H9 (cell line): ENCODE data around the gene SEZ6. TPM values are rescaled to one million over a fixed set of nuclear protein-coding genes. Genes with fewer than 3 reads are reported as not detected.
A peak's percentile ranks its signal among the peaks of the same experiment; 100 is the strongest.

Source experiments
- DNase-seq: peaks from one replicate; pipeline ENCODE4 v3.0.0-alpha.2; 2017
- H2AFZ ChIP-seq: one replicate; pipeline ENCODE4 v1.6.1; 2013; ENCODE audit warnings: mild to moderate bottlenecking, low read length, control low read depth, moderate library complexity
- H2AK5ac ChIP-seq: 2 replicates; pipeline ENCODE4 v1.6.1; 2013; ENCODE audit warnings: low read length, control low read depth, mixed read lengths; ENCODE audit not compliant: insufficient read length
- H2BK120ac ChIP-seq: one replicate; pipeline ENCODE4 v1.6.1; 2013; ENCODE audit warnings: low read depth, mild to moderate bottlenecking, low read length, control low read depth, inconsistent platforms; ENCODE audit not compliant: poor library complexity, severe bottlenecking
- H2BK12ac ChIP-seq: 2 replicates; pipeline ENCODE4 v1.6.1; 2013; ENCODE audit warnings: low read length, control low read depth, mixed read lengths, low read depth; ENCODE audit not compliant: insufficient read length
- H2BK15ac ChIP-seq: 2 replicates; pipeline ENCODE4 v1.6.1; 2013; ENCODE audit warnings: low read depth, low read length, control low read depth
- H2BK20ac ChIP-seq: one replicate; pipeline ENCODE4 v1.6.1; 2013; ENCODE audit warnings: low read depth, mild to moderate bottlenecking, low read length, control low read depth, inconsistent platforms; ENCODE audit not compliant: poor library complexity, severe bottlenecking
- H2BK5ac ChIP-seq: 2 replicates; pipeline ENCODE4 v1.6.1; 2013; ENCODE audit warnings: low read length, control low read depth, mixed read lengths; ENCODE audit not compliant: insufficient read length
- H3K14ac ChIP-seq: 2 replicates; pipeline ENCODE4 v1.6.1; 2013; ENCODE audit warnings: low read length, control low read depth; ENCODE audit not compliant: insufficient read depth
- H3K18ac ChIP-seq: 2 replicates; pipeline ENCODE4 v1.6.1; 2013; ENCODE audit warnings: low read depth, mild to moderate bottlenecking, mixed read lengths, low read length, control low read depth; ENCODE audit not compliant: insufficient read length
- H3K23ac ChIP-seq: 2 replicates; pipeline ENCODE4 v1.6.1; 2013; ENCODE audit warnings: low read length, control low read depth, mixed read lengths, low read depth; ENCODE audit not compliant: insufficient read length
- H3K23me2 ChIP-seq: 2 replicates; pipeline ENCODE4 v1.6.1; 2013; ENCODE audit warnings: low read depth, mild to moderate bottlenecking, mixed read lengths, low read length, control low read depth; ENCODE audit not compliant: insufficient read length, poor library complexity, severe bottlenecking
- H3K27ac ChIP-seq: 2 replicates; pipeline ENCODE4 v1.5.1; 2013; ENCODE audit warnings: low read length, control low read depth, mixed read lengths, low read depth; ENCODE audit not compliant: insufficient read length
- H3K27me3 ChIP-seq: 2 replicates; pipeline ENCODE4 v1.6.1; 2013; ENCODE audit warnings: low read length, control low read depth, inconsistent platforms; ENCODE audit not compliant: insufficient read depth
- H3K4ac ChIP-seq: 2 replicates; pipeline ENCODE4 v1.6.1; 2013; ENCODE audit warnings: low read depth, mild to moderate bottlenecking, control low read depth, inconsistent platforms, low read length, moderate library complexity
- H3K4me1 ChIP-seq: 2 replicates; pipeline ENCODE4 v1.6.1; 2013; ENCODE audit warnings: low read length, control low read depth, inconsistent platforms; ENCODE audit not compliant: insufficient read depth
- H3K4me2 ChIP-seq: 2 replicates; pipeline ENCODE4 v1.6.1; 2013; ENCODE audit warnings: low read length, control low read depth, mixed read lengths; ENCODE audit not compliant: insufficient read length, insufficient read depth
- H3K56ac ChIP-seq: 2 replicates; pipeline ENCODE4 v1.6.1; 2013; ENCODE audit warnings: low read depth, mild to moderate bottlenecking, mixed read lengths, low read length, control low read depth; ENCODE audit not compliant: insufficient read length
- H3K79me1 ChIP-seq: 2 replicates; pipeline ENCODE4 v1.6.1; 2013; ENCODE audit warnings: low read depth, mild to moderate bottlenecking, moderate library complexity, low read length, control low read depth, inconsistent platforms; ENCODE audit not compliant: insufficient read depth, poor library complexity, severe bottlenecking
- H3K79me2 ChIP-seq: 2 replicates; pipeline ENCODE4 v1.6.1; 2013; ENCODE audit warnings: low read length, control low read depth, inconsistent platforms; ENCODE audit not compliant: insufficient read depth
- H3K9ac ChIP-seq: 2 replicates; pipeline ENCODE4 v1.6.1; 2013; ENCODE audit warnings: low read length, control low read depth, mixed read lengths; ENCODE audit not compliant: insufficient read length; ENCODE audit errors: extremely low read depth
- H3K9me3 ChIP-seq: one replicate; pipeline ENCODE4 v1.6.1; 2013; ENCODE audit warnings: low read depth, low read length, inconsistent platforms; ENCODE audit not compliant: control insufficient read depth
- H3T11ph ChIP-seq: one replicate; pipeline ENCODE4 v1.6.1; 2013; ENCODE audit warnings: mild to moderate bottlenecking, low read length, control low read depth, inconsistent platforms
- H4K20me1 ChIP-seq: one replicate; pipeline ENCODE4 v1.6.1; 2013; ENCODE audit not compliant: control insufficient read depth, insufficient read length, insufficient read depth
- H4K5ac ChIP-seq: 2 replicates; pipeline ENCODE4 v1.6.1; 2013; ENCODE audit warnings: low read depth, mild to moderate bottlenecking, mixed read lengths, low read length, control low read depth; ENCODE audit not compliant: insufficient read length
- H4K8ac ChIP-seq: replicated peaks from 2 replicates; pipeline ENCODE4 v1.6.1; 2013; ENCODE audit warnings: low read length, control low read depth, mixed read lengths, low read depth; ENCODE audit not compliant: insufficient read length
- H4K91ac ChIP-seq: 2 replicates; pipeline ENCODE4 v1.6.1; 2013; ENCODE audit warnings: low read depth, mild to moderate bottlenecking, moderate library complexity, mixed read lengths, low read length, control low read depth; ENCODE audit not compliant: insufficient read length
- H3K27ac Mint-ChIP-seq, 3 experiments: 2 replicates in 2 of 3; 3 replicates in 1 of 3; pipeline ENCODE4 v1.8.0; 2020 to 2021; ENCODE audit warnings: mixed read lengths in 3 of 3, mild to moderate bottlenecking in 1 of 3, moderate library complexity in 1 of 3
- H3K27me3 Mint-ChIP-seq: 2 replicates; pipeline ENCODE4 v1.8.0; 2021; ENCODE audit warnings: low read depth, mild to moderate bottlenecking, moderate library complexity, mixed read lengths
- H3K36me3 Mint-ChIP-seq, 3 experiments: 2 replicates in 2 of 3; 3 replicates in 1 of 3; pipeline ENCODE4 v1.8.0; 2020 to 2021; ENCODE audit warnings: low read depth in 3 of 3, mixed read lengths in 3 of 3; ENCODE audit not compliant: insufficient read depth in 1 of 3
- H3K4me1 Mint-ChIP-seq, 2 experiments: 2 replicates each; pipeline ENCODE4 v1.8.0; 2020; ENCODE audit warnings: mixed read lengths in 2 of 2
- H3K4me3 Mint-ChIP-seq, 2 experiments: 2 replicates in 1 of 2; 3 replicates in 1 of 2; pipeline ENCODE4 v1.8.0; 2020 to 2021; ENCODE audit warnings: mild to moderate bottlenecking in 2 of 2, mixed read lengths in 2 of 2, moderate library complexity in 1 of 2
- H3K9me3 Mint-ChIP-seq, 2 experiments: 2 replicates in 1 of 2; 3 replicates in 1 of 2; pipeline ENCODE4 v1.8.0; 2020; ENCODE audit warnings: mild to moderate bottlenecking in 2 of 2, mixed read lengths in 2 of 2, moderate library complexity in 1 of 2
- CTCF ChIP-seq: fragments of 200-600 bp; sonication (generic); conservative IDR thresholded peaks from 3 replicates; pipeline ENCODE4 v1.8.0; 2021; ENCODE audit warnings: antibody characterized with exemption, mild to moderate bottlenecking
- WGBS: extraction: QIAGEN DNeasy Blood & Tissue Kit; methylation state at CpG from one replicate; pipeline ENCODE4 v1.1.7; 2013; ENCODE audit warnings: missing lambda C conversion rate, low lambda C conversion rate, mixed read lengths; ENCODE audit not compliant: insufficient read length; ENCODE audit errors: extremely low coverage; 5-methylcytosine and 5-hydroxymethylcytosine counted together
- total RNA-seq: library from RNA; stranded (reverse); gene quantifications from 2 replicates; pipeline ENCODE4 v1.2.1, GENCODE V29; 2021

The SEZ6 gene
- total RNA-seq, 1 experiment from 2014 or later = 1.8 TPM

DNA sequence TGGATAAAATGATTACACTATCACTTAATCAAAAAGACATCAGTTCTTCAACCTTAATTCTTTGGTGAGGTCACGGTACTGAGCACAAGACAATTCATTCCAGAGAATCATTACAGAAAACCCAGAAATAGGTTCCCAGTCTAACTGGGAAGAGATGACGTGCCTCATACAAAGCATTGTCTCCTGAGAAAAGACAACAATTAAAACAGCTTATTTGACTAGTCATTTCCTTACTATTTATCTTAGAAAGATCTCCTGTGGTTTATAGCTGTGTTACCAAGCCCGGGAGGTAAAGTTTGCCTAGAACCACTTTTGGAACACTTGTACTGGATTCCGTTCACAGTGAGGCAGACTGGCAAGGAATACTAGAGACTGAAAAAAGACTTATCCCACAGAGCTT lies 59.6 kb downstream of the SEZ6 start:
- no peak overlapping the region for H3K4ac ChIP-seq
- H3K79me1 ChIP-seq = peaks cover 2% of the 10 kb centered on the region
- H3K9me3 ChIP-seq = no peaks in the 10 kb centered on the region
- Mint-ChIP-seq H3K36me3 (peaks cover 18 to 69% (median 53%) of the 10 kb centered on the region in 3 experiments; a peak in 6 of 7 replicates), H3K4me1 (peaks cover 23 to 24% of the 10 kb centered on the region in 2 experiments), H3K4me3 (no peak overlapping the region), H3K27ac (peak overlapping the region in 2 of 3 experiments; percentile 20 to 62; a peak in 2 of 7 replicates), H3K9me3 (no peaks in the 10 kb centered on the region), H3K27me3 (no peaks in the 10 kb centered on the region; the same call in 1 of the 2 replicates)
- no peak overlapping the region for H2BK120ac ChIP-seq
- H3K4me1 ChIP-seq = no peaks in the 10 kb centered on the region
- no peak overlapping the region for H3K18ac ChIP-seq
- H3K14ac ChIP-seq = no peak overlapping the region
- H3K23me2 ChIP-seq = peaks cover 8% of the 10 kb centered on the region
- H2AK5ac ChIP-seq = no peak overlapping the region
- no peak for DNase-seq
- no peak overlapping the region for H3K4me2 ChIP-seq
- no peak for TF ChIP-seq CTCF
- H3K27me3 ChIP-seq = no peaks in the 10 kb centered on the region
- no peak overlapping the region for H2BK12ac ChIP-seq
- no peak overlapping the region for H2BK20ac ChIP-seq
- H3K27ac ChIP-seq = no peak overlapping the region
- no peak overlapping the region for H3K23ac ChIP-seq
- H3K9ac ChIP-seq = no peak overlapping the region
- no peaks in the 10 kb centered on the region for H4K20me1 ChIP-seq
- H3K79me2 ChIP-seq = peaks cover 63% of the 10 kb centered on the region
- H2BK5ac ChIP-seq = no peak overlapping the region
- no peak overlapping the region for H3T11ph ChIP-seq
- H4K91ac ChIP-seq = no peak overlapping the region
- no peak overlapping the region for H2BK15ac ChIP-seq
- no peak overlapping the region for H4K5ac ChIP-seq
- no peak overlapping the region for H3K56ac ChIP-seq
- no peak overlapping the region for H2AFZ ChIP-seq
- H4K8ac ChIP-seq = no peak overlapping the region
- no CpG with 5 or more reads among the region's 4 CpGs for WGBS
